Activated naive CD4-positive, alpha-beta T cell treated with anti-CD3 and anti-CD28 coated beads for 36 hours (primary cell): Measurements from ENCODE around the gene ADNP2. TPM values are rescaled to one million over a fixed set of nuclear protein-coding genes. Genes with fewer than 3 reads are reported as not detected.

Experiments used
- CTCF ChIA-PET: fragments of 350-600 bp; sonication (Branson Sonifier 250); formaldehyde crosslinking; loops from one replicate; lab custom pipeline; 2021; ENCODE audit warnings: antibody characterized with exemption; lab: Charles Lee
- DNase-seq: peaks from one replicate; pipeline ENCODE4 v3.0.0-alpha.2; 2020
- H3K27ac Mint-ChIP-seq: one replicate; pipeline ENCODE4 v1.8.0; 2021; ENCODE audit warnings: mild to moderate bottlenecking, mixed read lengths
- H3K27me3 Mint-ChIP-seq: one replicate; pipeline ENCODE4 v1.8.0; 2021; ENCODE audit warnings: low read depth, mixed read lengths
- H3K36me3 Mint-ChIP-seq: one replicate; pipeline ENCODE4 v1.8.0; 2021; ENCODE audit warnings: low read depth, mixed read lengths
- H3K4me1 Mint-ChIP-seq: one replicate; pipeline ENCODE4 v1.8.0; 2021; ENCODE audit warnings: low read depth, mixed read lengths
- H3K4me3 Mint-ChIP-seq: one replicate; pipeline ENCODE4 v1.8.0; 2021; ENCODE audit warnings: mild to moderate bottlenecking, moderate library complexity, mixed read lengths
- H3K9me3 Mint-ChIP-seq: one replicate; pipeline ENCODE4 v1.8.0; 2021; ENCODE audit warnings: mixed read lengths
- intact Hi-C: fragments of 100-400 bp; cut with micrococcal nuclease; formaldehyde crosslinking; loops from one replicate; pipeline ENCODE4 v1.15.1; 2023
- total RNA-seq, 2 experiments: library from RNA; stranded (reverse); gene quantifications; one replicate each; pipeline ENCODE4 v1.2.3, GENCODE V29; 2021

ADNP2 gene
- total RNA-seq, 2 experiments from 2014 or later = 16.8 to 18.0 TPM

DNA sequence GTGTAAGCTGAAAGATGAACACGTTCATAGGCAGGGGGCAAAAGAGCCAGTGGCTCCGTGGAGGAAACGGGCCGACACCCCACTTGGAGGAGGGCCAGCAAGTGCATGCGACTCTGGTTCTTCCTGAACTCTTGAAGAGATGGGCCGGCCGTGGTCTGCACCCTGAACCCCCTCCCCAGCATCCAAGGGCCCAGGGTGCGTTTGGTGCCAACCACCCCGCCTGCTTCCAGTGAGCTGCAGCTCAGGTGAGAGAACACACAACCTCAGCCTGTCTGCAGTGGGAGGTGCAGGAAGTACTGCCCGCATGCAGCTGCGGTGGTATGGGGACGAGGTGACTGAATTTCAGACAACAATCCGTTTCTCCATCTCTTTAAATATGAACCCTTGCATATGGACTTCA, 58.9 kb downstream of the ADNP2 start:
- Mint-ChIP-seq H3K4me3 (no peak overlapping the region), H3K9me3 (peaks cover 12% of the 10 kb centered on the region), H3K36me3 (no peaks in the 10 kb centered on the region), H3K4me1 (no peaks in the 10 kb centered on the region), H3K27me3 (peaks cover 36% of the 10 kb centered on the region), H3K27ac (no peak overlapping the region)
- intact Hi-C loops = no loop called here
- CTCF ChIA-PET = interaction anchor here (0.6 to 1.7 kb wide), 5 partner anchors 8 to 87 kb away, joined by 3 to 7 read pairs (median 4); no protein-coding TSS in a partner anchor
- DNase-seq = no peak

DNA sequence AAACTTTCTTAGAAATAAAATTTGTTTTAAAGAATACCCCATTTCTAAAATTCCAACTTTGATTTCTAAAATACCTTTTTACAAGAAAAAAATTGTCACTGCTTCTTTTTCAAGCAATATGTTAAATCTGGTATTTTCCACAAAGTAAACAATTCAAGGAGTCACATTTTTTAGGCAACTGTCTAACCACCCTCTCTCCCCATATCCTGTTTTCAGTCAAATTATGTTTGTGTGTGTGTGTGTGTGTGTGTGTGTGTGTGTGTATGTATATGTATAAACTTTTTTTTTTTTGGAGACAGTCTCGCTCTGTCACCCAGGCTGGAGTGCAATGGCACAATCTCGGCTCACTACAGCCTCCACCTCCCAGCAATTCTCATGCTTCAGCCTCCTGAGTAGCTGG, 59.3 kb downstream of the ADNP2 start:
- H3K27ac Mint-ChIP-seq = no peak overlapping the region
- peaks cover 12% of the 10 kb centered on the region for H3K9me3 Mint-ChIP-seq
- H3K27me3 Mint-ChIP-seq = peaks cover 38% of the 10 kb centered on the region
- CTCF ChIA-PET = interaction anchor here (0.6 to 1.7 kb wide), 5 partner anchors 9 to 87 kb away, joined by 3 to 7 read pairs (median 4); no protein-coding TSS in a partner anchor
- no peaks in the 10 kb centered on the region for H3K36me3 Mint-ChIP-seq
- H3K4me1 Mint-ChIP-seq = no peaks in the 10 kb centered on the region
- intact Hi-C loops = no loop called here
- no peak overlapping the region for H3K4me3 Mint-ChIP-seq
- DNase-seq = no peak

DNA sequence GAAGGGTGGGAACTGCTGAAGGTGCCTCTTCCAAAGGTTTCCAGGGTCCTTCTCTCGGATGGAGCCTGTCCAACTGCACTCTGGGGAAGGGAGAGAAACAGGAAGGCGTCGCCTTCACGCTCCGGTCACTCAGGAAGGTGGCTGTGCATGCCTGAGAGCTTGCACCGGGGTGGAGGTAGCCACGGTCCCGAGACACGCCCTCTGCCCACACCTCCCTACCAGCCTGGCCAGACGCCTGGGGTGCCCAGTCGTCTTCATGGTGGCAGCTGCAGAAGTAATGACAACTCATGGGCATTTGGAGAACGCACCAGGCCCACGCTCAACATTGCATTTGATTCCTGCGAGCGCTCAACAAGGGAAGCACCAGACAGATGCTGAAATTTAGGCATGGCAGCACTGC, 59.9 kb downstream of the ADNP2 start:
- Mint-ChIP-seq H3K27me3 (peaks cover 38% of the 10 kb centered on the region), H3K27ac (no peak overlapping the region), H3K36me3 (no peaks in the 10 kb centered on the region), H3K4me3 (no peak overlapping the region), H3K4me1 (no peaks in the 10 kb centered on the region), H3K9me3 (peaks cover 12% of the 10 kb centered on the region)
- DNase-seq = no peak
- CTCF ChIA-PET = interaction anchor here (1.7 to 3.4 kb wide), 2 partner anchors 10 to 86 kb away, joined by 7 to 12 read pairs; no protein-coding TSS in a partner anchor
- intact Hi-C loops = no loop called here

DNA sequence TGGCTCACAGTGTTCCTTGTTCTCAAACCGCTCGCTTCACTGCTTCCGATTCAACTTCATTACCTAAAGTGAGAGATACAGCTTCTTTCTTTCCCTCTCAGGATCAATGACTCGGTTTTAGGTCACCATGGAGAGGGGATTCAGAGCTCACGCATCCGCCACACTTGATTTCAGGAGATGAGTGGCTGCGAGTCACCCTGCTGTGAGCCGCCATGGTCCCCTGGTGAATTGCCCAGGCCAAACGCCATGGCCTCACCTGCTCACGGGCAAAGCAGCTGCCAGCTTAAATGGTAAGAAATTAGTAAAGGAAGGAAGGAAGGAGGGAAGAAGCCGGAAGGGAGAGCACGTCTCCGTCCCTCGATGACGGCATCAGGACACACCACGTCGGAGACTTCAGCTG, 60.5 kb downstream of the ADNP2 start:
- H3K27me3 Mint-ChIP-seq = peaks cover 36% of the 10 kb centered on the region
- CTCF ChIA-PET = interaction anchor here (1.8 to 3.4 kb wide), 2 partner anchors 11 to 12 kb away, joined by 8 to 12 read pairs; no protein-coding TSS in a partner anchor
- H3K36me3 Mint-ChIP-seq = no peaks in the 10 kb centered on the region
- no peak overlapping the region for H3K27ac Mint-ChIP-seq
- no peak overlapping the region for H3K4me3 Mint-ChIP-seq
- no peaks in the 10 kb centered on the region for H3K4me1 Mint-ChIP-seq
- H3K9me3 Mint-ChIP-seq = peaks cover 7% of the 10 kb centered on the region
- intact Hi-C loops = no loop called here
- no peak for DNase-seq

DNA sequence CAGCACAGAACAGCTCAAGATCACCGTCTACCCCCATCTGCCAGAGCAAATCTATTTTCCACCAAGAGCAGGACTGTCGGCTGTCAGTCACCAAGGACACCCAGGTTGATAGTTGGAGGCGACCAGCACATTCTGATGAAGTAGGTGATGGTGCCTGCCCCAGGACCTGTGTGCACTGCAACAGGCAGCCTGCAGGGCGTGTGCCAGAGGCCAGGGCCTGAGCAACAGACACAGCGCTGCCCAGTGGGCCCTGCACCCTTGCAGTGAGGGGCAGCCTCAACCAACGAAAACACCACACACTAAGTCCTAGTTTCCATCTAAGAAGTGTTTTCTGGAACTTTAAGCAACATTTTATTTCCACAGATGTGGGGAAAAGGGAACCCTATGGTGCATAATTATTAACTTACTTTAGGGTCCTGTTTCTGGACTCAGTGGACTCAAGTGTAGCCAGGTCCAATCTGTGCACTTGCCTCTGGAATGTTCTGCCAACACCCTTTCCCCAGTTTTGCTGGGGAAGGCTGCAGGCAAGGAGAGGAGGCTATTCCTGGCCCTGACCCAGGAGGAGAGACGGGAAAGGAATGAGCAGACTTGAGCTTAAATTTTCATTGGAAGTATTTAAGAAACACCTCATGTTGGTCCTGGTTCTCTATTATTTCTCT, 61.5 kb downstream of the ADNP2 start:
- no peak overlapping the region for H3K27ac Mint-ChIP-seq
- intact Hi-C loops = loop anchor here (1.0 kb wide), 1 partner anchor 87 kb away; no protein-coding TSS in a partner anchor
- peaks cover 5% of the 10 kb centered on the region for H3K4me1 Mint-ChIP-seq
- peaks cover 3% of the 10 kb centered on the region for H3K9me3 Mint-ChIP-seq
- CTCF ChIA-PET = interaction anchor here (0.6 to 3.4 kb wide), 9 partner anchors 11 to 88 kb away, joined by 3 to 12 read pairs (median 4); no protein-coding TSS in a partner anchor
- DNase-seq = no peak
- peaks cover 37% of the 10 kb centered on the region for H3K27me3 Mint-ChIP-seq
- no peak overlapping the region for H3K4me3 Mint-ChIP-seq
- H3K36me3 Mint-ChIP-seq = no peaks in the 10 kb centered on the region

DNA sequence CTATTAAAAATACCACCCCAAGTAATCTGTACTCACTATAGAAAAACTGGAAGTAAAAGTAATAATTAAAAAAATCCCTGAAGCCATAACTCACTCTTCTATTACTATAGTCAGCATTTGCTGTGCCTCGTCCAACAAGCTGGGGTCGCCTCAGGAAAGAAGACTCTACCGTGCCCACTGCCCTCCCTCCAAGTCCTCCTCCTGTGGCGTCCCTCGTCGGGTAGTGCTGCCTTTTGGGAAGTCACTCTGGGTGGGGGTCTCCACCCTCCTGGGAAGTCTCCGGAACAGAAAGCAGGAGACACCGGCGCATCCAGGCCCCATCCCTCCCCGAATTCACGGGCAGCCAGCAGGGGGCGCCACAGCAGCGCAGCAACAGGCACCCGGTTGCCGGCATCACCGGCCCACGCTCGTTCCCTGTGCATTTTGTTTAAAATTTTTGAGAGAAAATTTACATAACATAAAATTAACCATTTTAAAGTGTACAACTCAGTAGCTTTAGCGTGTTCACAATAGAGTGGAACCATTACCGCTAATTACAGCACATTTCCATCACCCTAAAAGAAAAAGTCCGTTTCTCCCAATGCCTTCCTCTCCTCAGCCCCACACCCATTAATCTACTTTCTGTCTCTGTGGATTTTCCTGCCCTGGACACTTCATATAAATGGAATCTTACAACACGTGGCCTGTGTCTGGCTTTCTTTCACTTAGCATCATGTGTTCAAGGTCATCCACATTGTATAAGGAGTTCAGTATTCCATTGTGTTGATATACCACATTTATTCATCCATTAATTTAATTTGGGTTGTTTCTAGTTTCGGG, 62.2 kb downstream of the ADNP2 start:
- H3K36me3 Mint-ChIP-seq = no peaks in the 10 kb centered on the region
- CTCF ChIA-PET = interaction anchor here (0.6 to 3.4 kb wide), 9 partner anchors 10 to 87 kb away, joined by 3 to 12 read pairs (median 4); no protein-coding TSS in a partner anchor
- peaks cover 45% of the 10 kb centered on the region for H3K27me3 Mint-ChIP-seq
- H3K4me1 Mint-ChIP-seq = peaks cover 6% of the 10 kb centered on the region
- DNase-seq = peak; percentile 67
- no peak overlapping the region for H3K27ac Mint-ChIP-seq
- no peak overlapping the region for H3K4me3 Mint-ChIP-seq
- no peaks in the 10 kb centered on the region for H3K9me3 Mint-ChIP-seq
- intact Hi-C loops = loop anchor here (1.0 kb wide), 1 partner anchor 86 kb away; no protein-coding TSS in a partner anchor

DNA sequence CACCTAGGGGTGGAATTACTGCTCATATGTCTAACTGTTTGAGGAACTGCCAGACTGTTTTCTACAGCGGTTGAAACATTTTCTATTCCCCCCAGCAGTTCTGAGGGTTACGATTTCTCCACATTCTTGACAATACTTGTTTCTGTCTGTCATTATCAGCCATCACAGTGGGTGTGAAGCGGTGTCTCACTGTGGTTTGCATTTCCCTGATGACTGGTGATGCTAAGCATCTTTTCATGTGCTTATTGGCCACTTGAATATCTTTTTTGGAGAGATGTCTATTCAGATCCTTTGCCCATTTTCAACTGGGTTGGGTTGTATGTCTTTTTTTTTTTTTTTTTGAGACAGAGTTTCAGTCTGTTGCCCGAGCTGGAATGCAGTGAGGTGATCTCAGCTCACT, 63.0 kb downstream of the ADNP2 start:
- Mint-ChIP-seq H3K9me3 (no peaks in the 10 kb centered on the region), H3K4me1 (peaks cover 6% of the 10 kb centered on the region), H3K4me3 (no peak overlapping the region), H3K27me3 (peaks cover 43% of the 10 kb centered on the region), H3K27ac (no peak overlapping the region), H3K36me3 (no peaks in the 10 kb centered on the region)
- intact Hi-C loops = no loop called here
- no peak for DNase-seq
- CTCF ChIA-PET = interaction anchor here (0.6 to 3.4 kb wide), 2 partner anchors 13 to 316 kb away, joined by 3 to 12 read pairs; no protein-coding TSS in a partner anchor

DNA sequence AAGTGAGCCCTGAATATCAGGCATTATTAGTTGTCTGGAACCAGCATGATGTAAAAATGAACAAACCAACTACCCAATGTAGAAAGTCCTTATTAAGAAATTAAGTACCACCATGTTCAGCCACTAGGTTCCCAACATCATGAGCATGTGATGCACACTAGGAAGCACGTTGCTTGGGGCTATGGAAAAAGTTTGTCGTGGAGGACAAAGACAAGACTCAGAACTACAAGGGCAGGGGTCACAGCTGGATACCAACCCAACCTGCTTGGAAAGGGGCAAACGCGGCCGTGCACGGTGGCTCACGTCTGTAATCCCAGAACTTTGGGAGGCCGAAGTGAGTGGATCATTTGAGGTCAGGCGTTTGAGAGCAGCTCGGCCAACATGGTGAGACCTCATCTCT, 64.0 kb downstream of the ADNP2 start:
- DNase-seq = no peak
- no peaks in the 10 kb centered on the region for H3K36me3 Mint-ChIP-seq
- H3K27ac Mint-ChIP-seq = no peak overlapping the region
- CTCF ChIA-PET = interaction anchor here (1.6 kb wide), 1 partner anchor 15 kb away, joined by 7 read pairs; no protein-coding TSS in a partner anchor
- intact Hi-C loops = no loop called here
- H3K27me3 Mint-ChIP-seq = peaks cover 41% of the 10 kb centered on the region
- peaks cover 6% of the 10 kb centered on the region for H3K4me1 Mint-ChIP-seq
- H3K9me3 Mint-ChIP-seq = no peaks in the 10 kb centered on the region
- no peak overlapping the region for H3K4me3 Mint-ChIP-seq

DNA sequence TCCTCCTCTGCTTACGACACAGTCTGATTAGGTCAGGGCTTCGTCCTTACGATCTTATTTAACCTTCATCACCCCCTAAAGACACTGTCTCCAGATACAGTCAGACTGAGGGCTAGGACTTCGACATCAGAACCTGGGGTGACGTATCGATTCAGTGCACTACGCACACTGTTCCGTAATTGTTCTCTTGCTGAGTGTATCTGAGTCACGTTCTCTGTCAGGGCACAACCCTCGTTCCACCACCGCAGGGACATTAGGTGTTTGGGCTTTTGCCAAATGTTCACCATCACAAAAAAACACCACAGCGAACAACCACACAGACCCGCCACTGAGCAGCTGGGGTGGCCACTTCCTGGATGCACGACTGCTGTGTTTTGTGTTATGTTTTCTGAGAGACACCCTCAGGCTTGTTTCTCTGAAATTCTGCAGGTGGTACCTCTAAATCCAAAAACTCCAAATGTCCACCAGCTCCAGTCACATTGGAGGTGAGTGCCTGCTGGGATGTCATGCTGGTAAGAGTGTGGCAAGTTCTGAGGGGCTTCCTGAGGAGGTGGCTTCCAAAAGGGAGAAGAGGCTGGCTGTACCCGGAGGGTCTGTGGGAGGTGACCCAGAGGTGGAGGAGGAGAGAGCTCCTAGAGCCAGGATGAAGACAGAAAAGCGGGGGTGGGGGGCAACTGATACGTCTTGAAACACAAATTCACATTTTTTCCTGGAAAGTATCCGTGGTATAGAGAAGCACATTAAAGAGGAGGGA, 66.6 kb downstream of the ADNP2 start:
- intact Hi-C loops = no loop called here
- Mint-ChIP-seq H3K27me3 (peaks cover 35% of the 10 kb centered on the region), H3K27ac (no peak overlapping the region), H3K9me3 (no peaks in the 10 kb centered on the region), H3K4me1 (peaks cover 6% of the 10 kb centered on the region), H3K4me3 (no peak overlapping the region), H3K36me3 (no peaks in the 10 kb centered on the region)
- CTCF ChIA-PET = interaction anchor here (1.4 kb wide), 1 partner anchor 16 kb away, joined by 4 read pairs; no protein-coding TSS in a partner anchor
- peak; percentile 13 for DNase-seq

DNA sequence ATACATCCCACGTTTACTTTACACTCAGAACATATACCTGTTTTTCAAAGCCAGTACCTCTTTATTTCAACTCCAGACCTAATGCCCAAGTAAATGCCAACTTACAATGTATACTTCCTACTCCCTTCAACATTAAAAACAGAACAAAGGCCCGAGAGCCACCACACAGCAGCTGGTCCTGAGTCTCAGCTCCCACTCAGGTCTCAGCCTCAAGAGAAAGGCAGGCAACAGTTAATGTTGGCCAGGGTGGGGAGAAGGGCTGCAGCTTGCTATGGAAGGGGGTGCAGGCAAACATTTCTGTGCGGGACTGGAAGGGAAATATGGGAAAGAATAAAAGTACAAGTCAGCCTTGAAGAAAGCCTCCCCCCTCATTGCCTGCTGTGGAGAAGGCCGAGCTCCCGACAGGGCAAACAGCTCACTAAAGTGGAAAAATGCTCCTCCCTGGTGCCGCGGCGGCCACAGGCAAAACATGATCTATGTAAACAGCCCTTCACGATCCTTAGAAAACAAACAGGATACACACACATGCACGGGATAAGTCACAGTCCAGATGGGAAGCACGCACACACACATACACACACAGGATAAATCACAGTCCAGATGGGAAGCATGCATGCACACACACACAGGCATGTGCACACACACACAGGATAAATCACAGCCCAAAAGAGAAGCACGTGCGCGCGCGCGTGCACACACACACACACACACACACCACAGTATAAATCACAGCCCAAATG, 67.4 kb downstream of the ADNP2 start:
- CTCF ChIA-PET = no interaction called here
- H3K4me3 Mint-ChIP-seq = no peak overlapping the region

DNA sequence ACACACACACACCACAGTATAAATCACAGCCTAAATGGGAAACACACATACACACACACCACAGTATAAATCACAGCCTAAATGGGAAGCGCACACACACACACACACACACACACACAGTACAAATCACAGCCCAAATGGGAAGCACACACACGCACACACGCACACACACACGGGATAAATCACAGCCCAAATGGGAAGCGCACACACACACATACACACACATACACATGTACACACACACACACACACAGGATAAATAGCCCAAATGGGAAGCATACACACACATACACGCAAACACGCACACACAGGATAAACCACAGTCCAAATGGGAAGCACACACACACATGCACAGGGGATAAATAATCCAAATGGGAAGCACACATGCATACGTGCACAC, 68.1 kb downstream of the ADNP2 start:
- Mint-ChIP-seq H3K4me1 (peaks cover 6% of the 10 kb centered on the region), H3K4me3 (no peak overlapping the region), H3K27ac (no peak overlapping the region)

More for the DNA sequence above, 67.4 kb downstream of the ADNP2 start:
- no peak overlapping the region for H3K27ac Mint-ChIP-seq
- intact Hi-C loops = no loop called here
- DNase-seq = no peak
- H3K9me3 Mint-ChIP-seq = no peaks in the 10 kb centered on the region
- H3K27me3 Mint-ChIP-seq = peaks cover 26% of the 10 kb centered on the region
- H3K36me3 Mint-ChIP-seq = no peaks in the 10 kb centered on the region
- peaks cover 6% of the 10 kb centered on the region for H3K4me1 Mint-ChIP-seq

More for the DNA sequence above, 68.1 kb downstream of the ADNP2 start:
- DNase-seq = no peak
- CTCF ChIA-PET = no interaction called here
- Mint-ChIP-seq H3K27me3 (peaks cover 21% of the 10 kb centered on the region), H3K9me3 (no peaks in the 10 kb centered on the region), H3K36me3 (no peaks in the 10 kb centered on the region)
- intact Hi-C loops = no loop called here
